ENCODE measurements around the gene GCHFR. TPM values are rescaled to one million over a fixed set of nuclear protein-coding genes. Genes with fewer than 3 reads are reported as not detected.

GCHFR gene
- total RNA-seq, 1 experiment from 2014 or later, result 1.5 TPM

DNA sequence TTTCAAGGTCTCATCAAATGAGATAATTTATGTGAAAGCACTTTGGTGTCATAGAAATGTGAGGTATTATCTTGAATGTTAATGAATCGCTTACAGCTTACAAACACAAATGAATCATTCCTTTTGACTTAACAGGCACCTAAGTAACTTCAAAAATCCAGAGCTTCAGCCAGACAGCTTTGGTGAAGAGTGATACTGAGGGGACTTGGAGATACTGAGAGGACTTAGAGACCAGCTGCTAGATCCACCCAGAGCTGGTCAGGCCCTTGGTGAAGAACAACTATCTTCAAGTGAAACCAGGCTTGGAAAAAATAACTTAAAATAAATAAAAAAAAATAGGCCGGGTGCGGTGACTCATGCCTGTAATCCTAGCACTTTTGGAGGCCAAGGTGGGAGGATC lies 26.9 kb downstream of the GCHFR start:
- no peaks in the 10 kb centered on the region for H3K9me2 ChIP-seq (ENCODE audit: insufficient read depth)
- peak overlapping the region; percentile 55; the same call in 1 of the 2 replicates for H3K27ac ChIP-seq (ENCODE audit: low read depth, low read length)
- peak overlapping the region; percentile 30 for H3K9ac ChIP-seq (ENCODE audit: low read length)
- H3K9me3 ChIP-seq (ENCODE audit: control insufficient read depth in 1 of 2, insufficient read depth in 1 of 2, low read depth in 1 of 2, low read length in 2 of 2), result no peaks in the 10 kb centered on the region
- no peaks in the 10 kb centered on the region for H3K27me3 ChIP-seq (ENCODE audit: insufficient read depth, low read length)
- peak overlapping the region; percentile 66 for H3K4me2 ChIP-seq (ENCODE audit: low read length)
- peaks cover 92 to 98% of the 10 kb centered on the region in 2 experiments for H3K4me1 ChIP-seq (ENCODE audit: control insufficient read depth in 1 of 2, insufficient read depth in 2 of 2, low read length in 2 of 2)
- peaks cover 45% of the 10 kb centered on the region for H3K79me2 ChIP-seq (ENCODE audit: insufficient read depth, low read length)
- H4K20me1 ChIP-seq (ENCODE audit: insufficient read depth), result peaks cover 12% of the 10 kb centered on the region; the same call in 1 of the 2 replicates
- no peaks in the 10 kb centered on the region for H3K36me3 ChIP-seq (ENCODE audit: control insufficient read depth in 1 of 2, insufficient read depth in 2 of 2, low read length in 2 of 2)
- CTCF ChIA-PET, result interaction anchor here (1.3 kb wide), 1 partner anchor 103 kb away, joined by 3 read pairs; no protein-coding TSS in a partner anchor
- no peak for DNase-seq (ENCODE audit: low read depth, low spot score)
- no peak for ATAC-seq
- H3K4me3 ChIP-seq (replicated peaks in 1 of 2; ENCODE audit: low read depth in 1 of 2, low read length in 2 of 2), result no peak overlapping the region
- POLR2A ChIA-PET, result no interaction called here
- intact Hi-C loops (cut with micrococcal nuclease), result no loop called here
- RAD21 ChIA-PET (ENCODE audit: low non-redundant PET in 1 of 2, low total read pairs in 2 of 2, uncharacterized antibody in 2 of 2, unreplicated experiment in 2 of 2), result no interaction called here
- BruUV-seq (replicated peaks), result no TSS peak
- TF ChIP-seq TCF7L2 (IDR thresholded peaks at IDR 0.05; ENCODE audit: borderline replicate concordance, extremely low read depth, insufficient read depth, insufficient read length), result no peak
- TF ChIP-seq, protein P1, sequence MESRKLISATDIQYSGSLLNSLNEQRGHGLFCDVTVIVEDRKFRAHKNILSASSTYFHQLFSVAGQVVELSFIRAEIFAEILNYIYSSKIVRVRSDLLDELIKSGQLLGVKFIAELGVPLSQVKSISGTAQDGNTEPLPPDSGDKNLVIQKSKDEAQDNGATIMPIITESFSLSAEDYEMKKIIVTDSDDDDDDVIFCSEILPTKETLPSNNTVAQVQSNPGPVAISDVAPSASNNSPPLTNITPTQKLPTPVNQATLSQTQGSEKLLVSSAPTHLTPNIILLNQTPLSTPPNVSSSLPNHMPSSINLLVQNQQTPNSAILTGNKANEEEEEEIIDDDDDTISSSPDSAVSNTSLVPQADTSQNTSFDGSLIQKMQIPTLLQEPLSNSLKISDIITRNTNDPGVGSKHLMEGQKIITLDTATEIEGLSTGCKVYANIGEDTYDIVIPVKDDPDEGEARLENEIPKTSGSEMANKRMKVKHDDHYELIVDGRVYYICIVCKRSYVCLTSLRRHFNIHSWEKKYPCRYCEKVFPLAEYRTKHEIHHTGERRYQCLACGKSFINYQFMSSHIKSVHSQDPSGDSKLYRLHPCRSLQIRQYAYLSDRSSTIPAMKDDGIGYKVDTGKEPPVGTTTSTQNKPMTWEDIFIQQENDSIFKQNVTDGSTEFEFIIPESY (IDR thresholded peaks at IDR 0.05; ENCODE audit: extremely low read depth, insufficient replicate concordance, low read length), result no peak
- TF ChIP-seq, protein P2, sequence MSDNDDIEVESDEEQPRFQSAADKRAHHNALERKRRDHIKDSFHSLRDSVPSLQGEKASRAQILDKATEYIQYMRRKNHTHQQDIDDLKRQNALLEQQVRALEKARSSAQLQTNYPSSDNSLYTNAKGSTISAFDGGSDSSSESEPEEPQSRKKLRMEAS (IDR thresholded peaks at IDR 0.05), result no peak
- TF ChIP-seq POLR2A (IDR thresholded peaks at IDR 0.05; ENCODE audit: borderline replicate concordance, extremely low read depth, insufficient read depth, insufficient read length), result no peak
- no peak for TF ChIP-seq FOSL1 (IDR thresholded peaks at IDR 0.05; ENCODE audit: low read depth)
- TF ChIP-seq CBX3 (IDR thresholded peaks at IDR 0.05; ENCODE audit: low read depth), result no peak
- no peak for TF ChIP-seq RAD21 (IDR thresholded peaks at IDR 0.05; ENCODE audit: low read depth)
- no peak for TF ChIP-seq ZNF274 (IDR thresholded peaks at IDR 0.05; ENCODE audit: low read depth, low read length)
- no peak for TF ChIP-seq ZFX (IDR thresholded peaks at IDR 0.05)
- no peak for TF ChIP-seq SIN3A (IDR thresholded peaks at IDR 0.05; ENCODE audit: low read depth)
- no peak for TF ChIP-seq EZH2phosphoT487 (IDR thresholded peaks at IDR 0.05; ENCODE audit: borderline replicate concordance)
- TF ChIP-seq, protein P3, sequence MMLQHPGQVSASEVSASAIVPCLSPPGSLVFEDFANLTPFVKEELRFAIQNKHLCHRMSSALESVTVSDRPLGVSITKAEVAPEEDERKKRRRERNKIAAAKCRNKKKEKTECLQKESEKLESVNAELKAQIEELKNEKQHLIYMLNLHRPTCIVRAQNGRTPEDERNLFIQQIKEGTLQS (IDR thresholded peaks at IDR 0.05), result no peak
- no peak for TF ChIP-seq CEBPB (IDR thresholded peaks at IDR 0.05; ENCODE audit: low read depth)
- no peak for TF ChIP-seq JUND (IDR thresholded peaks at IDR 0.05)
- TF ChIP-seq EGR1 (IDR thresholded peaks at IDR 0.05; ENCODE audit: low read depth), result no peak
- no peak for TF ChIP-seq YY1 (IDR thresholded peaks at IDR 0.05; ENCODE audit: extremely low read depth, insufficient replicate concordance, low read depth, low read length)
- TF ChIP-seq, protein P4, sequence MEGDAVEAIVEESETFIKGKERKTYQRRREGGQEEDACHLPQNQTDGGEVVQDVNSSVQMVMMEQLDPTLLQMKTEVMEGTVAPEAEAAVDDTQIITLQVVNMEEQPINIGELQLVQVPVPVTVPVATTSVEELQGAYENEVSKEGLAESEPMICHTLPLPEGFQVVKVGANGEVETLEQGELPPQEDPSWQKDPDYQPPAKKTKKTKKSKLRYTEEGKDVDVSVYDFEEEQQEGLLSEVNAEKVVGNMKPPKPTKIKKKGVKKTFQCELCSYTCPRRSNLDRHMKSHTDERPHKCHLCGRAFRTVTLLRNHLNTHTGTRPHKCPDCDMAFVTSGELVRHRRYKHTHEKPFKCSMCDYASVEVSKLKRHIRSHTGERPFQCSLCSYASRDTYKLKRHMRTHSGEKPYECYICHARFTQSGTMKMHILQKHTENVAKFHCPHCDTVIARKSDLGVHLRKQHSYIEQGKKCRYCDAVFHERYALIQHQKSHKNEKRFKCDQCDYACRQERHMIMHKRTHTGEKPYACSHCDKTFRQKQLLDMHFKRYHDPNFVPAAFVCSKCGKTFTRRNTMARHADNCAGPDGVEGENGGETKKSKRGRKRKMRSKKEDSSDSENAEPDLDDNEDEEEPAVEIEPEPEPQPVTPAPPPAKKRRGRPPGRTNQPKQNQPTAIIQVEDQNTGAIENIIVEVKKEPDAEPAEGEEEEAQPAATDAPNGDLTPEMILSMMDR (IDR thresholded peaks at IDR 0.05 in 2 of 3, conservative IDR thresholded peaks at IDR 0.05 in 1 of 3; ENCODE audit: borderline replicate concordance in 1 of 3, insufficient read depth in 1 of 3, low read depth in 2 of 3, low read length in 2 of 3), result no peak
- no peak for TF ChIP-seq POLR2AphosphoS5 (IDR thresholded peaks at IDR 0.05; ENCODE audit: low read depth, low read length)
- TF ChIP-seq SRF (IDR thresholded peaks at IDR 0.05; ENCODE audit: low read depth), result no peak
- no peak overlapping the region for H2AFZ ChIP-seq (ENCODE audit: low read depth, low read length, poor library complexity, severe bottlenecking)

All from HCT116 (cell line).